RWPE1 (cell line): Measurements from ENCODE around the gene TMEM238.
A peak's percentile ranks its signal among the peaks of the same experiment; 100 is the strongest.

ENCODE experiments used
- CTCF ChIA-PET: fragments of 350-600 bp; sonication (Branson Sonifier 250); formaldehyde crosslinking; extraction: SDS; loops from one replicate; lab custom pipeline; 2021; lab: Yijun Ruan, JAX
- POLR2A ChIA-PET: fragments of 400-600 bp; formaldehyde crosslinking; extraction: SDS; loops from one replicate; lab custom pipeline; 2020; ENCODE audit warnings: antibody characterized with exemption; ENCODE audit not compliant: low non-redundant PET; lab: Yijun Ruan, JAX
- DNase-seq: peaks from one replicate; pipeline ENCODE4 v3.0.0; 2012; ENCODE audit warnings: low spot score
- H3K27ac ChIP-seq: fragments of 450-650 bp; 2 replicates; pipeline ENCODE4 v1.5.1; 2017
- TF ChIP-seq, protein P1 (sequence below): fragments of 450-650 bp; conservative IDR thresholded peaks from 2 replicates; pipeline ENCODE4 v1.5.1; 2017; ENCODE audit warnings: low read depth, mild to moderate bottlenecking

The TMEM238 gene

DNA sequence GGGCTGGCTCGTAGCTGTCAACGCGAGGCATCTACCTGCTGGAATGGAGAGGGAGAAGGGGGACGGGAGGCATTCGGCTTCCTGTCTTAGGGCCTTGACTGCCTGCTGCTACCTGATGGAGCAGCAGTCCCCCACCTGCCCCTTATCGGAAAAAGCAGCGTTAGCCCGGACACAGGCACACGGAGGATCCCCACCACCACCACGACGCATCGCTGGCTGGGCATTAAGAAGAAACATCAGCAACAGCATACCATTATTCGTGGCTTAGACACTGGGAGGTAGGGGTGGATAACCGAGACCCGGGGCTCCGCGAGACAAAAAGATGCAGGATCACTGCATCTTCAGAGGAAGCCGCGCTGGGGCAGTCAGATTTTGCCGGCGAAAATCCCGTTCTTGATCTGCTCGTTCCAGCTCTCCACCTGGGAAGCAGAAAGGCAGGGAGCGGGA lies 30.7 kb downstream of the TMEM238 start:
- POLR2A ChIA-PET, result interaction anchor here (0.5 to 0.6 kb wide), 2 partner anchors 15 to 31 kb away, joined by 3 to 4 read pairs; partner anchors contain the start of gene TMEM238
- TF ChIP-seq, protein P1, sequence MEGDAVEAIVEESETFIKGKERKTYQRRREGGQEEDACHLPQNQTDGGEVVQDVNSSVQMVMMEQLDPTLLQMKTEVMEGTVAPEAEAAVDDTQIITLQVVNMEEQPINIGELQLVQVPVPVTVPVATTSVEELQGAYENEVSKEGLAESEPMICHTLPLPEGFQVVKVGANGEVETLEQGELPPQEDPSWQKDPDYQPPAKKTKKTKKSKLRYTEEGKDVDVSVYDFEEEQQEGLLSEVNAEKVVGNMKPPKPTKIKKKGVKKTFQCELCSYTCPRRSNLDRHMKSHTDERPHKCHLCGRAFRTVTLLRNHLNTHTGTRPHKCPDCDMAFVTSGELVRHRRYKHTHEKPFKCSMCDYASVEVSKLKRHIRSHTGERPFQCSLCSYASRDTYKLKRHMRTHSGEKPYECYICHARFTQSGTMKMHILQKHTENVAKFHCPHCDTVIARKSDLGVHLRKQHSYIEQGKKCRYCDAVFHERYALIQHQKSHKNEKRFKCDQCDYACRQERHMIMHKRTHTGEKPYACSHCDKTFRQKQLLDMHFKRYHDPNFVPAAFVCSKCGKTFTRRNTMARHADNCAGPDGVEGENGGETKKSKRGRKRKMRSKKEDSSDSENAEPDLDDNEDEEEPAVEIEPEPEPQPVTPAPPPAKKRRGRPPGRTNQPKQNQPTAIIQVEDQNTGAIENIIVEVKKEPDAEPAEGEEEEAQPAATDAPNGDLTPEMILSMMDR, result no peak
- DNase-seq, result no peak
- CTCF ChIA-PET, result interaction anchor here (1.0 kb wide), 1 partner anchor 52 kb away, joined by 3 read pairs; no protein-coding TSS in a partner anchor
- H3K27ac ChIP-seq, result peak overlapping the region; percentile 97

DNA sequence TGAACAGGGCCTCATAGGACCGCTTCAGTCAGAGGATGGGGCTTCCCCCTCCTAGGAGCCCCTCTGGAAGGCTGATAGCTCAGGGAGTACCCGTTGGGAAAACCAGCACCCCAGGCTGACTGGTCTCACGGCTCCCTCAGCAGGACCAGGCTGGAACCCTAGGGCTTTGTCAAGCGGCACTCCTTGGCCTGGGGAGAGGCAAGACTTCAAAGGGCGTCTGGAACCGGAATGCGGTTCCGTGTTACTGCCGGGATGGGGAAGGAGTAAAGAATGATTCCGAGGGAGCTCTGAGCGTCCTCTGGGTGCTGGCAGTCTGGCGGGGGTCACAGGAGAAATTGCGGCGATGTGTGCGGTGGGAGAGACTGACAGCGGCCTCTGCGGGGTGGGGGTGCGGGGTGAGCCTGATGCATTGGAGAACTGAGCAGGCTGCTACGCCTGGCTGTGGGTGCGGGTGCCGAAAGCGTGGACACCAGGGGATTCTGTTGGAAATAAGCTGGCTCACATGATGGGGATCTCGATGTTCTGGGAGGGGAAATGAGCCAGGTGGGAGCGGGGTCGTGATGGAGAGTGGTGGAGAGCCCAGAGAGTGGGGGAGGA lies 31.4 kb downstream of the TMEM238 start:
- TF ChIP-seq, protein P1, result no peak
- CTCF ChIA-PET, result interaction anchor here (0.5 to 1.0 kb wide), 3 partner anchors 31 to 114 kb away, joined by 3 to 4 read pairs (median 3); partner anchors contain the start of gene TMEM238
- DNase-seq, result no peak
- H3K27ac ChIP-seq, result peak overlapping the region; percentile 97; the same call in 1 of the 2 replicates
- POLR2A ChIA-PET, result no interaction called here

DNA sequence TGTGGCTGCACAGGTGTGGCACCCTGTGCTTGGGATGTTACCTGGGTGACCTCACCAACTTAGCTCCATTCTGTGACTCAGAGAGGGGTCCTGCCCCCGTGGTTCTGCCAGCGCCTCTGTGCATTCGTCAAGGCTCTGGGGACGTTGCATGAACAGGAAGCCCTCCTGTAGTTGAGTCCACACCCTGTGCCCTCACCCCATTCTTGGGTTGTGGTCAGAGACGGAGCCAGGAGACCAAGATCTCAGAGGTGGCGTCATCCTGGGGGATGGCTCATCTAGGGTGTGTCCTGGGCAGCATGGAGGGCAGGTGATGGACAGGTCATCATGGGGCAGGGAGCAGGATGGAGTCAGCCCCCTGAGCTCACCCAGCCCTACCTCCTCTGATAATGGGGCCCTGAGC lies 32.1 kb downstream of the TMEM238 start:
- DNase-seq, result no peak
- ChIA-PET POLR2A (interaction anchor here (0.6 to 0.9 kb wide), 2 partner anchors 72 to 254 kb away, joined by 3 read pairs; no protein-coding TSS in a partner anchor), CTCF (interaction anchor here (0.5 to 0.8 kb wide), 3 partner anchors 32 to 113 kb away, joined by 3 to 4 read pairs (median 3); partner anchors contain the start of gene TMEM238)
- TF ChIP-seq, protein P1, result no peak
- H3K27ac ChIP-seq, result peak overlapping the region; percentile 97

DNA sequence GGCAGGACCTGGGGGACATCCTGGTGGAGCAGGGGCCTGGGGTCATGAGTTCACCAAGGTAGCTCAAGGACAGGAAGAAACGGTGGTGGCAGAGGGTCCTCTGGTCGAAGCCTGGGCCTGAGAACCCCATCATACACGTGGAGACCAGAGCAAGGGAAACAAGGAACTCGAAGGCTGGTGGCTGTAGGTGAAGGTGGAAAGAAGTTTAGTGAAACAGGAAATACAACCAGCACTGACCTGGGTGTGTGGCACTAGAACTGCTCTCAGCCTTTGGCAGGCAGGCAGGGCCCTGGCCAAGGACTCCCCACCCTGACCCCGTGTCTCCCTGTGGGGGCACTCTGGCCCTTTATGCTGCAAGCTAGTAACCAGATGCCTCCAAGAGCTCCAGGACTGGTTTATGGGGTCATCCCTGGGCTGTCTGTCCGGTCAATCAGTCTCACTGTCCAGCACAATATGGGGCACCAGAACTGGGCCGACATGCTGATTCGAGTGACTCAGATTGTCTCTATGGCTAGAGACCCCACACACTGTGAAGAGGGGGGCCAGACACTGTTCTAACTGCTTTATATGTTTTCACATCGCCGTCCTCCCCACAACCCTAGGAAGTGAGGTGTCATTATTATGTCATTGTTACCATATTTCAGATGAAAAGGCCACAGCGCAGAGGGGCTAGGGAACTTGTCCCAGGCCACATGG lies 33.3 kb downstream of the TMEM238 start:
- ChIA-PET POLR2A (no interaction called here), CTCF (no interaction called here)
- TF ChIP-seq, protein P1, result no peak
- DNase-seq, result no peak
- peak overlapping the region; percentile 97 for H3K27ac ChIP-seq

DNA sequence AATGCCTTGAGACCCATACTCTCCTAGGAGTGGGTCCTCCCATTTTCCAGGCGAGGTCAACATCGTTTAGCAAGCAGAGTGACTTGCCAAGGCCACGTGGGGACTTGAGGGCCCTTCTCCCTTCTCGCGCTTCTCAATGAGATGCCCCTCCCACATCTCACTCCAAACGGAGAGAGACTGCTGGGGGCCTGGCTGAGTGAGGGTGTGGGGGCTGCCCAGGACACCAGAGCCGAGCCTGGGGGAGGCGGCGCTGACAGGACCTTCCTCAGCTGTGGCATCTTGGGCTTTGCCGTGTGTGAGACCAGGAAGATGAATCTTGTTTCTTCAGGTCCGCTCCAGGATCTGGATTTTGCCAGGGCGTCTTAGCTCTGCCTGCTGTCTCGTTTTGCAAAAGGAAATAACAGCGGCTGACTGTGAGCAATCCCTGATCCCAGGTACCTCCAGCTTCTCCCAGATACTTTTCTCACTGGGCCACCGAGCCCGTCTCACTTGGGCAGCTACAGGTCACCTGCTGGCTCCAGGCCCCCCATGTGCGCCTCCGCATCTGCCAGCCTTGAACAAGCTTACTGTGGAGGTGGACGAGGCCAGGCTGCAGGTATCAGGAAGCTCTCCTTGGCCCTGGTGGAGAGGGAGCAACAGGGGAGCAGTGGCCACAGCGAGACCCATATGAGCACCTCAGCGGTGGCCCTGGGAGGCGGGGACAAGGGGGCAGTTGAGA lies 35.6 kb downstream of the TMEM238 start:
- ChIA-PET CTCF (interaction anchor here (0.5 to 1.1 kb wide), 2 partner anchors 12 to 187 kb away, joined by 3 read pairs; no protein-coding TSS in a partner anchor), POLR2A (no interaction called here)
- TF ChIP-seq, protein P1, result no peak
- H3K27ac ChIP-seq, result peak overlapping the region; percentile 97
- DNase-seq, result no peak
